GF-D8 (cell line): ENCODE data around the gene B3GAT1.

Source experiments
- DNase-seq: peaks from one replicate; lab custom pipeline; 2025; lab: John Stamatoyannopoulos, UW

Gene B3GAT1

DNA sequence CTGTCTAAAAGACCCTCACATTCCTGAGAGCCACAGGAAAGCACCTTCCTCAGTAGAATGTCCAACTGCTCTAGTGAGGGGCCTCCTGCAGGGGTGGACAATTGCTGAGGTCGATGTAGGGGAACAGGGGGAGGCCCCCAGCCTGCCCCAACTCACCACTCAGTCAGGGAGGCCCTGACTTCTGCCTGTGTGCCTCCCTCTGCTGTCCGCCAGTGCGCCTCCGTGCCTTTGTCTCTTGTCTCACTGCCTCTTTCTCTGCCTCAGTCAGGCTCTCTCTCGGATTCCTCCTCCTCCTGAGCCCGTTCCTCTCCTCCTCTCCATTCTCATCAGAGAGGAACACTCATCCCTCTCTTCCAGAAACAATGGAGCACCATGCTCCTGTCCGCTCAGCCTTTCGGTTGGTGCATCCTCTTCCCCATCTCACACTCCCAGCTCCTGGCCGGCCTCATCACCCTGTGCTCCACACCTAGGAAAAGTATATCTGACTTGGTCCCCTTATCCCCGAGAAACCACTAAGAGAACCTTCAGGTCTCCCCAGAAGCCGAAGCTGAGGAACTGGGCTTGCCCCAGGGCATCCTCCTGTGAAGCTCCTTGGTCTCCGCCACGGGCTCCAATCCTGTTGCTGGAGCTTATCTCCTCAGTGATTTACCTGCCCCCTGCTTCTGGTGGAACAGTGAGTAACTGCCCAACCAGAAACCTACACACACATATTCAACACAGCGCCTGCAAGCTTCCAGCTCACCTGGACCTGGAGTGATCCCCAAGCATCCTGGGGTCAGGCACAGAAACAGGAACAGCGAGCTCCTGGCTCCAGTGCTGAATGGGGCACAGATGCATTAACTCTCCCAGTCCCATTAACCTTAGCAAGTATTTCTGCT lies 2.3 kb downstream of the B3GAT1 start:
- DNase-seq = no peak

DNA sequence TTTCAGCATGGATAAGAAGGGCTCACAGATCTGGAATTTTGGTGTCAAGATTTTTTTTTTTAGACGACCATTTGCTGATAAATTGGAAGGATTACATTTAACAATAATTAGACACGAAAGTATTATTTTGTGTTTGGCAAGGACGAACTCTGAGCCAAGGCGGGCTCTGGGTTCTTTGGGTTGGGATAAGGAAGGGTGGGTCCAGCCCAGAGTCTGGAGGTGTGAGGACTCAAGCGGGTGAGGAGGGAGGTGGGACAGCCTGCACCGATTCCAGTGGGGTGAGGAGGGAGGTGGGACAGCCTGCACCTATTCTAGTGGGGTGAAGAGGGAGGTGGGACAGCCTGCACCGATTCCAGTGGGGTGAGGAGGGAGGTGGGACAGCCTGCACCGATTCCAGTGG lies 4.1 kb downstream of the B3GAT1 start:
- no peak for DNase-seq

DNA sequence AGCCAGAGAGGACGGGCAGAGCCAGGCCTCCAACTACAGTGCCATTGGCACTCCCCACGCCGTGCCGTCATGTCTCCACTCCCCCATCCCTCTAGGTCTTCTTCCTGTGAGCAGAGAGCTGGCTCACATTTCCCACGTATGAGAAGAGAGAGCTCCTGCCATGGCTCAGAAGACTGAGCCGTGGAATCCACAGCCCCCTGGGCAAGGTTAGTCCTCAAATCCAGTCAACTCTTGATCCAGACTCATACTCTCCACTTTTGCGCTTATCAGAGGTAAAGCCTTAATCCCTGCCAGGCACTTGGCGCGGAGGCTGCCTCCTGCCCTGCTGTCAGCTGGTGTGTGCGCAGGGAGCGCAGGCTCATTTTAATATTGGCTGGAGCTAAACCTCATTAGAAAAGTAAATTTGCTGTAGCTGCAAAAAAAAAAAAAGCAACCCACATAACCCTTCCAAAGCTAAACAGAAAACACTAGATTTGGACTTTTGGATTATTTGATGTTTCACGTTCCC lies 4.7 kb downstream of the B3GAT1 start:
- DNase-seq = no peak

DNA sequence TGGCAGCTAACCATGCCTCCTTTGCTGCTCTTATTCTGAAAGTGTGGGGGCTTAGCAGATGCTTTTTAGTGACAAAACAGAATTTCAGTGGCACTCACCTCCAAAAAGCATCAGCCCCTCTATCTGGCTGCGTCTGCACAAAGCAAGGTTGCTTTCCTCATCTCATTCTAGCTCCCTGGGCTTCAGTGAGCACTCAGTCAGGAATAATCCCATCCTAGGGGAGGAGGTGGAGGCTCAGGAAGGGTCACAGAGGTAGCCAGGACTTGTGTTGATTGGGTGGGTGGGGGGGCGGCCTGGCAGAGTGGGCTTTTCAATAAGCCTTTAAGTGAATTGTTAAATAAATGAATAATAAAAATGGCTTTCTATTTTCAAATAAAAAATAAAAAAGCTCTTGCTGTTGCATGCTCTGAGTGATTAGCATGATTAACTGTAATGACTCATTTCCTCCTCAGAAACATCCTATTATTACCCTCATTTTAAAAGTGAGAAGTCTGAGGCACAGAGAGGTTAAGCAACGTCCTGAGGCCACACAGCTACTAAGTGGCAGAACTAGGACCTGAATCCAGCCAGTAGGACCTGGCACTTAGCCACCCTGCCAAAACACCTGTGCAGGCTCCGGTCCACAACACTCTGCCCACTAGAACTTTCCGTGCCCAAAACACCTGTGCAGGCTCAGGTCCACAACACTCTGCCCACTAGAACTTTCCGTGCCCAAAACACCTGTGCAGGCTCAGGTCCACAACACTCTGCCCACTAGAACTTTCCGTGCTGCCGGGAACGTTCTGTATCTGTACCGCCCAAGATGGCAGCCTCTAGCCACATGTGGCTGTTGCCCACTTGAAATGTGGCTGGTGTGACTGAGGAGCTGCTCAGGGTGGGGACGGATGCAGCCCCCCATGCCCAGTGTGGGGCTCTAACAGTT lies 5.5 kb downstream of the B3GAT1 start:
- DNase-seq = no peak

DNA sequence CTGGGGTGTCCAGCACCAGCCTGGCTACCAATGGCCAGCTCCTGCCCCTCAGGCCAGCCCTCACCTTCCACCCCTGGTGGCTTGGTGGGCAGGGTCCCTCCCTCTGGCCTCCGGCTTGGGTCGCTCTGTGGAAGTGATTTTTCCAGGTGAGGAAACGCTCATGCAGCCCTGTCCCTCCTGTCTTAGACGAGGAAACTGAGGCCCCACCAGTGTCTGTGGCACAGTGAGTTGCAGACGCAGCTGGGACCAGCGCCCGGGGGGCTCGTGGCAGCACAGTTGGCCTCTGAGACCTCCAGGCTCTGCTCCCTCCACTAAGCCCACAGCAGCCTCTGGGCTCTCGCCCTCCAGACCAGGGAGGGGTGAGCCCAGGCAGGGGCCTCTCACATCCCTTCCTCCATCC lies 6.2 kb downstream of the B3GAT1 start:
- DNase-seq = no peak

DNA sequence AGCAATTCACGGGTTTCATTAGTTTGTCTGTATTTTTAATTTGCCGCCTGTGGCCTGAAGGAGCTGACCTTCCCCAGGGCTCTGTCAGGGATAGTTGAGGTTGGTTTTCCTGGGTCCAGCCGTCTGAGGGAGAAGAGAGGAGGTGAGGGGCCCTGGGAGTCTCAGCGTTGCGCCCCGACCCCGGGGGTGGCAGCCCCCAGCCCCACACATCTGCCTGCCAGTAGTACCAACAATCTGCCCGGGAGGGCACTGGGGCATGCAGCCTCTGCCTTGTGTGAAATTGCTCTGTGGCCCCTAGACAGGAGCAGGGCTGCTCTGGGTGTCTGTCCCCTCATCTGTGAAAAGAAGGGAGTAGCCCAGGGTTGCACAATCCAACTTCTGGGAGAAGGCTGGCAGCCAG lies 6.6 kb downstream of the B3GAT1 start:
- DNase-seq = no peak

DNA sequence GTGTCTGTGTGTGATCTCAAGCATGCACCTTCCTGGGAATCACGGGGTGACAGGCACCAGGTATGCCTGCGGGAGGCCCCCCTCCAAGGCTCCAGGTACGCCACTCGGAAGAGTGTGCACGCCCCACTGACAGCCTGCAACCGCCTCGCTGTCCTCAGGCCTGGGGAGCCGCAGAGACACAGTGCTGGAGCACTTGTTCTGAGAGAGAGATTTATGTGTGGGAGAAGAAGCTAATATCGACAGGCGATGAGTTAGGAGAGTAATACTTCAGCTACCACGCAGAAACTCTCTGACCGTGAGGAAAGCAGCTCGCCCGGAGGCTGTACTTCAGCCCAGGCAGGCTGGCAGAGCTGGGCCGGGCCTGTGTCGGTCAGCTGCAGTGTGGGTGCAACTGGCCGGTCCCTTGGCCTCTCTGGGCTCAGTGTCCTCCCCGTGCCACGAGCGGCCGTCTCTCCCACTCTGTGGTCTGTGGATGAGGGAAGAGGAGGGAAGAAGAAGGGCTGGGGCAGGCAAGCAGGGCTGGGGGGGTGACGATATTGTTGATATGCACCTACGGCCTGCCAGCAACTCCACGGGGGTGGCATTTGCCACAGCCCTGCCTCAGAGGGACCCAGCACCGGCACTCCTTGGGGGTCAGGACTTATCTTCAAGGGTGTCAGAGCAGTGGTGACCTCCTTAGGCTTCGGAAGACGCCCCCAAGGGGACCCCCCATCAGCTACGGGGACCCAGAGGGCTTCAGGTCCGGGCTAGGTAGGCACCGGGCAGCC lies 7.3 kb downstream of the B3GAT1 start:
- no peak for DNase-seq

DNA sequence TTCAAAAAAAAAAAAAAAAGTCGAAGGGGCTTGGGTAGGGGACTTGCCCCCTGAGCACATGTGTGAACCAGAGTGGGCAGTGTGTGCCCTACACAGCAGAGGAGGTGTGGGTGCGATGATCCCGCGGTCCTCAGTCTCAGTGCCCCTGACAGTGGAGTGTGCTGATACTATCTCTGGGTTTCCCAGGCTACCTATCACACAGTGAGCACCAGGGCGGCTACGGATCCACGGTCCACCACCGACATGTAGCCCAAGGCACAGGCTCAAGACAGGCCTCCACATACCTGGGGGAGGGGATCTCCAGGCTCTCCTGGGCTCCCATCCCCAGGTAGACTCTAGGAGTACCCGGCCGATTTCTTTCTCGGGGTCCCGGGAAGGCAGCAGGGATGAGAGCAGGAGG lies 9.1 kb downstream of the B3GAT1 start:
- DNase-seq = no peak

DNA sequence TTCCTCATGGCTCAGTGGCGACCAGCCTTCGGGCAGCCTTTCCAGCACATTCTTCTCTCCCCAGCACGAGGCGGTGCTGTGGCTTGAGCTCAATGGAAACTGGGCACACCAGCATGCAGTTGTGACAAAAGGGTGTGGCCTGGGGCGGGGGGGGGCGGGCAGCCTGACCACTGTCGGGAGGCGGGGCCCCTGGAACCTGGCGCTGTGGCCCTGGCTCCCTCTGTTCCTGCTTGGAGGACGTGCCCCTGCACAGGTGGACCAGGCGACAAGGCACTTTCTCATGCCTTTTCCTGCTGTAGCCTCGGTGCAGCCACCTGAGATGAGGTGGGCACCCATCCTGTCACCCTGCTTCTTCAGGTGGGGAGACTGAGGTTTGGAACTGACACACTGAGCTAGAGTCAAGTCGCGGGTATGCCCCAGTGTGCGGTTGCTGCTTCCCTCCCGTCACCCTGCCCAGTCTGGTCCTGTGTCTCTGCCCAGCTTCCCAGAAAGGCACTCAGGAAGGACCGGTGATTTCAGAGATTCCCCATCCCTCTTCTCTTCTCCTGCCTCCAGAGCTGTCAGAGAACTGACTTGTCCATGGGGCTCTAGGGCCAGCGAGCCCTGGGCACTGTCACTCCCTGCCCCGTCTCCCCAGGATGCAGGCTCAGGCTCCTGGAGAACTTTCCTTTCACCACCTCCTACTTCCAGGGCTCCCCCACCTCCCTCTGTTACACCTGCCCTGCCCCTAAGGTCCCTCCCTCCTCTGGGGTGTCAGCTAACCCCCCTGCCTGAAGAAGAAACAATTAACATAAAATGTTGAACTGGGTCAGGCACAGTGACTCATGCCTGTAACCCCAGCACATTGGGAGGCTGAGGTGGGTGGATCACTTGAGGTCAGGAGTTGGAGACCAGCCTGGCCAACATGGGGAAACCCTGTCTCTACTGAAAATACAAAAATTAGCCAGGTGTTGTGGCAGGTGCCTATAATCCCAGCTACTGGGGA lies 9.9 kb downstream of the B3GAT1 start:
- no peak for DNase-seq

DNA sequence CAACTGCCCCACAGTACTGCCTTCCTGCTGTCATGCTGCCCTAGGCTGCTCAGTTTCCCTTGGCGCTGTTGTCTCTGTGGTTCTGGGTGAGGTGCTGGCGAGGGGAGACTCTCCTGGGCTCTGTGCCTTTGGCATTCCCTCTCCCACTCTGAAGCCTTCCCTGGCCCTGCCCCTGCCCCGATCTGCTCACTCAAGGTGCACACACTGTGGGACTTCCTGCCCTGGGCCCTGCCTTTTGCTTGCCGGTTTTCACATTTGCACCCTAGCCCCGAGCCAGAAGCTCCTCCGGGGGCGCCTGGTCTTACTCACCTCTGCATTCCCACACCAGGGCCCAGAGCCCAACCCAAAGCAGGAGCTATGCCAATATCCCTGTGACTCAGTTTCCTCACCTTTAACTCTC lies 12.0 kb downstream of the B3GAT1 start:
- no peak for DNase-seq

DNA sequence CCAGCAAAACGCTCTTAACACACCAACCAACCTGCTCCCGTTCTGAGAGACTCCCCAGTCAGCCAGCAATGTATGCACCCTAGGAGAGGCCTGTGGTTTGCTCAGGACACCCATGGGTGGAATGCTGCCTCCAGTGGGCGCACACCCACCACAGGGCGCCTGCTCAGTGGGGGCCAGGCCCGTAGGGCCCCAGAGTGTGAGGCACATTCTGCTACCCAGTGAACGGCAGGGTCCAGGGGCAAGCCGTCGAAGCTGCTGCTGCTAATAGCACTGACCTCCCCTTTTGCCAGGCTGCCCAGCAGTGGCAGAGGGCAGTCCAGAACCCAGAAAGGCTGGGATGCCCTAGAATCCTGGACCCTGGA lies 12.8 kb downstream of the B3GAT1 start:
- no peak for DNase-seq

DNA sequence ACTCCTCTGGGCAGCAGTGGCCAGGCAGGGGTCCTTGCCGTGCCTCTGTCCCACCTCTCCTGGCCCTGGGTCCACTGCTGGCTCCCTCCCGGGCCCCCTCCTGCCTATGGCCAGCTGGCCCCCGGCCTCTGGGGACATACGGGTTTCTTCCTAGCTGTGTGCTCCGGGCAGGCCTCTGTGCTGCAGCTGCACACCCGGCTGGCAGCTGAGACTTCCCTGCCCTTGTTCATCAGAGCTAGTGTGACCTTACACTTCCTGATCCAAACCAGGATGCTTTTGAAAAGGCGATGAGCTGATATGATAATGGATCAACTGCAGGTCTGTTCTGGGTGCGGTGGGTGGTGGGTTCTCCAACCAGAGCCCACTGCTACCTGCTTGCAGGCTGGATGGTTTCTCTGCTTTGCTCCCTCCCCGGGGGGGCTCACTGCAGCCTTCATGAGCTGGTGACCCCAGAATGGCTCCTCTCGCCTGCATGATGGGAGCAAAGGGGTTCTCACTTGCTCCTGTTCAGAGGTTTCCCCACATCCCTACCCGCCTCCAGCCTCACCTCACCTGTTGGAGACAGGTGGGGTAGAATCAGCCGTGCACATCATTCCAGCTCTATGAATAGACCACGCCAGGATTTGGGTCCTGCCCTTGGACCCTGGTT lies 13.3 kb downstream of the B3GAT1 start:
- no peak for DNase-seq

DNA sequence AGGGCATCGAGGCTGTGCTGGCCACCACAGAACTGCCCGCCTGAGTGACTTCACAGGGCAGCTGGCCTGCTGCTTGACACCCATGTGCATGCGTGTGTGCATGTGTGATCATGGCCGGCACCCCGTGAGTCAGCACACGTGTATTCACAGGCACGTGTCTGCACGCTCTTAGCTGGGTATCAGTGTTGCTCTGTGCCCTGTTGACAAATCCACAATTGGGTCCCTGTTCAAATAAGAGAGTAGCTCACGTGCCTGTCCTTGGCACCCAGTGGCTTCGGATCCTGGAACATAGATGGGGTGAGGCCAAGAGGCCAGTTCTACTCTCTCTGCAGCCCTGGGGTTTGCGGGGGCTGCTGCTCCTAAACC lies 14.0 kb downstream of the B3GAT1 start:
- DNase-seq = no peak

DNA sequence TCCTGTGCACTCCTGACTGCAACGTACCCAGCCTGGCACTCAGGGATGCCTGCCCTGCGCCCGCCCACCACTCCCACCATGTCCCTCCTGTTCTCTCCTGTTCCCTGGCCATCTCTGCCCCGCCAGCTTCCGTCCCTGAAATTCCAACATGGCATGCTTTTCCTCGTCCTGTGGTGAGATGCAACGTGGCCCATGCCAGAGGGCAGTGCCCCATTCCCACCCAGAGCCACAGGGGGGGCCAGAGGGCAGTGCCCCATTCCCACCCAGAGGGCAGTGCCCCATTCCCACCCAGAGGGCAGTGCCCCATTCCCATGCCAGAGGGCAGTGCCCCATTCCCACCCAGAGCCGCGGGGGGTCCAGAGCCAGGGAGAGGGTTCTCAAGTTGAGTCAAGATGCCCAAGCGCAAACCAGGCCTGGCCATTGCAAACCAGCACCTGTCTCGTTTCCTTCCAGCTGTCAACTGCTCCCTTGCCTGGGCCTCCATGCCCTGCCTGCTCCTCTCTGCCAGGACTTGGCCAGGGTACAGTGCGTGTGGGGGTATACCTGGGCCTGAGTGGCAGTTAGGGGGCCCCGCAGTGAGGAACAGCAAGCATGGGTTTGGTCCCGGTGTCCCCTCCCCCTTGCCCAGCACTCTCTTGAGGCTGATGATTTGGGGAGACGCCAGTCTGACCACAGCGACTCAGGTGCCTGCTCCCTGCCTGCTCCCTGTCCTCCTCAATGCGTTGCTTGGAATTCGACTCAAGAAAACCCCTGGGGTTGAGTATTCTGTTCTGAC lies 14.6 kb downstream of the B3GAT1 start:
- no peak for DNase-seq

DNA sequence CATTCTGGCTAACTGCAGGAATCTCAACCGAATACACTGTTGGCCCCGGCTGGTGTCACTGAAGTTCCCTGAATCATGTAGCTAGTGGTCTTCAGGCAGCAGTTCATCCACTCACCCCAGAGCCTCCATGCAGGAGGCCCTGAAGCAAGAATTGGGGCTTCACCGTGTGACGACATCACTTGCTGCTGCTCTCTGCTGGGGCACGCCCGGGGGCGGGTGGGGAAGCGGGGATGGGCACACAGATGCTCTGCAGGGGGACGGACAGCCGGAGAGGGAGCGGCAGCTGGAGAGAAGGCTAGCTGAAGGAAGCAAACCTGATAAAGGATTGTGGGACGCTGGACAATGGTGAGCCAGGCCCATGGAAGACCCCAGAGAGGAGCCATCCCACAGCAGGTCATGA lies 17.0 kb downstream of the B3GAT1 start:
- DNase-seq = no peak

DNA sequence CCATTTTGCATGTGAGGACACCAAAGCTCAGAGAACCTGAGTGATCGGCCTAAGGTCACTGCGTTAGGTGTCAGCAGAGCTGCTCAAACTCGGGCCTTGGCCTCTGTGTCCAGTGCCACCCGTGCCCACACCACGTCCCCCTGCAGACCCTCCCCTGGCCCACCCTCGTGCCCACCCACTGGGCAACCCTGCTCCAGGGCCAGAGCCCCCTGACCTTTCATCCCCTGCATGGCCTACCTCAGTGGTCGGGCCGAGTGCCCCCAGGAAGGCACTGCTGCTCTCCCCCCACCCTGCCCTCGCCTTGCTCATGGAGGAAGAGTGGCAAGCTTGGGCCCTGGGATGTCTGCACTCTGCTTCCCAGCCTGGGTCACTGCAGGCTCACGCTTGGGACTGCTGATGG lies 17.7 kb downstream of the B3GAT1 start:
- no peak for DNase-seq

DNA sequence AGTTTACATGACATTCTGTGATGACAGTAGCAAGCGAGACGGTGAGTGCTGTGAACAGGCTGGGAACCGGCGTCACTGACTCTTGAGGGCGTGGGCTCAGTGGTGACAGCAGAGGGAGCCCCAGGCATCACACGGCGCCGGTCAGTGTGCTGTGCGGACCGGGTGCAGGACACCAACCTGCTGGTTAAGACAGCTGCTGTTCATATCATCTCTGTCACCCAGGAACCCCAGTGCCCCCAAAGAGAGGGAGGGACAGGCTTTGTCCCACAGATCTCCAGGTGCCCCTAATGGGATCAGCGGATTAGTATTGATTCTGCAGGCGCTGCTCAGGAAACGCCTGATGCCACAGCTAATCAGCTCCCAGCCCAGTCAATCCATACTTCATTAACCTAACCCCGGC lies 18.4 kb downstream of the B3GAT1 start:
- no peak for DNase-seq

DNA sequence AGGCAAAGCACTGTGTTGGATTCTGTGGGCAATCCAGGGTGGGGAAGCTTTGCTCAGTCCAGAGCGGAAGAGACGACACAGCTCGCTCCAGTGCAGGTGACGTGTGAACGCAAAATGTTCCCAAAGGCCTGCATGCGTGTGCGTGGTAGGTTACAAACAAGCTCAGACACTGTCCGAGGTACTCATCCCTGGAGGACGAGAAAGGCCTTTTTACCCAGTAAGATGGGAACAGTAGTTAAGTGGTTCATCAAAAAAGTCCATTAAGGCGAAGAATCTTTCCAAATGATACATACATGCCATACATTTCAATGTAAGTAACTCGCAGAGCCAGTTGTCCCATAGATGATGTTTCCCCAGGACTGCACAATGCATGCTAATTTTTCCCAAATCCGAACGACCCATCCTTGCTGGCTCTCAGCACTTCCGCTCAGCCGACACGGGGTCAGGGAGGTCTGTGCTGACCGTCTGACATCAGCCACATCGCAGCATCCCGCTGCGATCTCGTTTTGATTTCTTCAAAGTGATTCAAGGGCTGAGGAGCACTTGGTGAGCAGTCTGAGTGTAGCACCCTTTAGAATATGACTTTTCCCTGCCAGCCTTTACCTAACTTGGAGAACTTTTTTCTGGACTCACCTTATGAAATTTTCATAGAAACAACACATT lies 19.0 kb downstream of the B3GAT1 start:
- DNase-seq = no peak

DNA sequence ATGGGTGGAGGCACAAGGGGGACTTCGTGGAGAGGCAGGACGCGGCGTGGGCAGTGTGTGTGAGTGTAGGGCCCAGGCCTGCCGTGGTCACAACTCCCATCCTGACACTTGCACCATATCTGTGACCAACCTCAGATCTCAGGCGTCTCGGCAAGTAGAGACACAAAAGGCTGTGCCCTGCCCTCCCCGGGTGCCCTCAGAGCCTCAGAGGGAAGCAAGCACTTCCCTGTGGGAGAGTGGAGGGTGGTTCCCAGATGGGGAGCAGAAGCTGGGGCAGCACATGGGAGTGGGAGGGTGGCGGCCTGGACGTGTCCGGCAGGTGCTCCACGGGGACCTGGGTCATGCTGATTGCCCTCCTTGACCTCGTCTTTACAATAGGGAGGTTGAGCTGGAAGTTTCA lies 20.4 kb downstream of the B3GAT1 start:
- DNase-seq = no peak
